ENCODE data around the gene LRRC25. TPM values are rescaled to one million over a fixed set of nuclear protein-coding genes. Genes with fewer than 3 reads are reported as not detected.
A peak's percentile ranks its signal among the peaks of the same experiment; 100 is the strongest.

LRRC25 gene
- total RNA-seq, 6 experiments from 2014 or later: not detected

DNA sequence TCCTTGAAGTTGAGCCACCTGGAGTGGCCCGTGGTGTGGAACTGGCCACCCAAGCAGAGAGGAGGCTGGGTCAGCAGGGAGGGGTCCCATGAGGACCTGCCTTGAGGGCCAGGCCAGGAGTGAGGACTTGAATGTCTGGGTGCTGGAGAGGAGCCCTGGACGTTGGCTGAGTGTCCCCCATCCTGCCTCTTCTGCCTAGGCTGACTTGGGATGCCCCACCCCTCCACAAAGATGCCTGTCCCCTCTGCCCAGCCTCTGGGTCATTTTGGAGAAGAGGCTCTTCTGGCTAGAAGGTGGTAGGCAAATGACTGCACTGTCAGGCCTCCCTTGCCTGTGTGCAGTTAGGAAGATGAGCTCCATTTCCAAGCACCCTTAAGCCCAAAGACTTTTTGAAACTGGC is 23.5 kb upstream of the LRRC25 start:
- H3K27ac Mint-ChIP-seq: peak overlapping the region; percentile 80
- H3K36me3 Mint-ChIP-seq (ENCODE audit: low read depth): no peaks in the 10 kb centered on the region
- H3K4me3 Mint-ChIP-seq: peak overlapping the region; percentile 96
- no peak for DNase-seq
- no peaks in the 10 kb centered on the region for H3K9me3 Mint-ChIP-seq
- TF ChIP-seq, protein P1, sequence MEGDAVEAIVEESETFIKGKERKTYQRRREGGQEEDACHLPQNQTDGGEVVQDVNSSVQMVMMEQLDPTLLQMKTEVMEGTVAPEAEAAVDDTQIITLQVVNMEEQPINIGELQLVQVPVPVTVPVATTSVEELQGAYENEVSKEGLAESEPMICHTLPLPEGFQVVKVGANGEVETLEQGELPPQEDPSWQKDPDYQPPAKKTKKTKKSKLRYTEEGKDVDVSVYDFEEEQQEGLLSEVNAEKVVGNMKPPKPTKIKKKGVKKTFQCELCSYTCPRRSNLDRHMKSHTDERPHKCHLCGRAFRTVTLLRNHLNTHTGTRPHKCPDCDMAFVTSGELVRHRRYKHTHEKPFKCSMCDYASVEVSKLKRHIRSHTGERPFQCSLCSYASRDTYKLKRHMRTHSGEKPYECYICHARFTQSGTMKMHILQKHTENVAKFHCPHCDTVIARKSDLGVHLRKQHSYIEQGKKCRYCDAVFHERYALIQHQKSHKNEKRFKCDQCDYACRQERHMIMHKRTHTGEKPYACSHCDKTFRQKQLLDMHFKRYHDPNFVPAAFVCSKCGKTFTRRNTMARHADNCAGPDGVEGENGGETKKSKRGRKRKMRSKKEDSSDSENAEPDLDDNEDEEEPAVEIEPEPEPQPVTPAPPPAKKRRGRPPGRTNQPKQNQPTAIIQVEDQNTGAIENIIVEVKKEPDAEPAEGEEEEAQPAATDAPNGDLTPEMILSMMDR (IDR thresholded peaks at IDR 0.05): no peak
- H3K4me1 Mint-ChIP-seq (ENCODE audit: low read depth): peaks cover 72% of the 10 kb centered on the region
- peaks cover 4% of the 10 kb centered on the region for H3K27me3 Mint-ChIP-seq (ENCODE audit: insufficient read depth)

DNA sequence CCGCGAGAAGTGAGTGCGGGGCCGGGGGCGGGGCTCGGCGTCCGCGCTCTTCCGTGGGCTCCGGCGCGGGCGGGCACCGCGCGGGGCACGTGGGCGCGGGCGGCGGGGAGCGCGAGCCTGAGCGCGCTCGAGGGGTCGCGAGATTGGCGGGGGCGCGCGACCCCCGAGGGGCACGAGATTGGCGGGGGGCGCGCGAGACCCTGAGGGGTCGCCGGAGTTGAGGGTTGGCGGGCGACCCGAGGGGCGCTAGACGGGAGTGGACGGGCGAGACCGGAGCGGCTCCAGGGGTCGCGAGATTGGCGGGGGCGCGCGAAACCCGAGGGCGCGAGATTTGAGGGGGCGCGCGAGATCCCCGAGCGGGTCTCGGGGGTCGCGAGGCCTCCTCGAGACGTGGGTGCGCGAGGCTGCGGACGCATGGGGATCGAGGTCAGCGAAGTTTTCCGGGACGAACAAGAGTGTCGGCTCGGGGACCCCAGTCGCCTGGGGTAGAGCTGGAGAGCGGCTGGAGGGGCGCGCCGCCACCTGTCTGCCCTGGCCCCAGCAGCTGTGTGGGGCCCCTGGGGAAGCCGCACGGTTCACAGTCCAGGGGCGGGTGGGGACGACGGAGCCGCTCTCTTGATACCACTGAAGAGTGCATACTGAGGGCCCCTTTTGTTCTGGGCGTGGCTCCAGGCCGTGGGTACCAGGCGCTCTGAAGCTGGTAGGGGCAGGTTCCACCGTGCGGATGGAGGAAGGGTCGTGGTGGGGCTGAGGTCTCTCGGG is 22.5 kb upstream of the LRRC25 start:
- TF ChIP-seq, protein P1 (IDR thresholded peaks at IDR 0.05): no peak; the same call in 1 of the 2 replicates
- H3K27me3 Mint-ChIP-seq (ENCODE audit: insufficient read depth): peaks cover 4% of the 10 kb centered on the region
- H3K4me1 Mint-ChIP-seq (ENCODE audit: low read depth): peaks cover 73% of the 10 kb centered on the region
- no peak for DNase-seq
- peak overlapping the region; percentile 80 for H3K27ac Mint-ChIP-seq
- H3K36me3 Mint-ChIP-seq (ENCODE audit: low read depth): no peaks in the 10 kb centered on the region
- H3K9me3 Mint-ChIP-seq: no peaks in the 10 kb centered on the region
- H3K4me3 Mint-ChIP-seq: peak overlapping the region; percentile 96

DNA sequence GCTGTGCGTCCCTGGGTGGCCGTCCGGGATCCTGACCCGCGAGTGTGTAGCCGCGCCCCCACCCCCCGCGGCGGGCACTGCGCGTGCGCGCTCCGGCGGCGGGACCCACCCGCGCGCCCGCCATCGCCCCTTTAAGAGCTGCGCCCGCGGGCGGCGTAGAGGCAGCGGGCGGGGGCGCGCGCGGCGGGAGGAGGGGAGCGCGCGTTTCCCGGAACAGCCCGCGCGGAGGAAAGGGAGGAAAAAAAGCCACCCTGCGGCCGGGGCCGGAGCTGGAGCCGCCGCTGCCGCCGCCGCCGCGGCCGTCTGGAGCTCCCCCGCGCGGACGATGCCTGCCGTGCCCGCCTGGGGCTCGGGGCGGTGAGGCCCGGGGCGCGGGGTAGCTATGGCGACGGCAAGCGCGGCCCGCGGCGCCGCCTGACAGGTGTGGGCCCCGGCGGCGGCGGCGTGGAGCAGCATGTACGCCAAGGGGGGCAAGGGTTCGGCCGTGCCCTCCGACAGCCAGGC is 21.8 kb upstream of the LRRC25 start, which contains the start of gene SSBP4:
SSBP4 (plus strand) TSS at position 204 of the 504 bp plus-strand sequence; CDS start at position 455, 251 bp downstream.
- H3K9me3 Mint-ChIP-seq: no peaks in the 10 kb centered on the region
- peak within 1 kb of the TSS; percentile 96 for H3K27ac Mint-ChIP-seq
- no peaks in the 10 kb centered on the region for H3K36me3 Mint-ChIP-seq (ENCODE audit: low read depth)
- H3K4me1 Mint-ChIP-seq (ENCODE audit: low read depth): peaks cover 79% of the 10 kb centered on the region
- TF ChIP-seq, protein P1 (IDR thresholded peaks at IDR 0.05): peak; percentile 51
- H3K27me3 Mint-ChIP-seq (ENCODE audit: insufficient read depth): peaks cover 7% of the 10 kb centered on the region
- peak within 1 kb of the TSS; percentile 96 for H3K4me3 Mint-ChIP-seq
- DNase-seq: peak; percentile 57

DNA sequence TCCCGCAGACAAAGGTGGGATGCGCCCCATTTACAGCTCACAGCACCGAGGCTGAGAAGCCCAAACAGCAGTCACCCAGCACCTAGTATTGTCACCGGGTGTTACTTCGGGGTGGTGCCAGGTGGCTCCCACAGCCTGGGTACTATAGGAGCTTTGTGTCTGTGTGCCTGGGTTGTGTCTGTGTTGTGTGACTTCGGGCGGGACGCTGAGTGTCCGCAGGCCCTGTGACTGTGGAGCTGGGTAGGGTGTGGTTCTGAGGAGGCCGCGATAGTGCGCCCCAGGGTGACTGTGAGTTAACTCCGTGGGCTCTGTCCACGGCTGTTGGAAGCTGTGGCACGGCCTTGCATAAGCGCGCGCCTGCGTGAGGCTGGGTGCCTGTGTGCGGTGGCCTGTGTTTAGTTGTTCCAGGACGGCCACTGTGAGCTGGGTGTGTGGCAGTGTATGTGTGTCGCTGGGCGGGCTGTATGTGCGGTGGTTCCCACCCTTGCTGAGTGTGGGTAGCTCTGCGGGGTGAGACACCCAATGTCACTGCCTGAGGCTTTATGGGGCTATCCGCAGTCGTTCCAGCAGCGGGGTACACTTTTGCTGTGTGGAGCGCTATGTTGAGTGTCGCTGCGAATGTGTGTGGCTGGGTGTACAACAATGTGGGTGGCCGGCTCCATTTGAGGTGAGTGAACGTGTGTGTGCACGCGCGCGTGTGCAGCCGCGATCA is 21.2 kb upstream of the LRRC25 start:
- peaks cover 9% of the 10 kb centered on the region for H3K27me3 Mint-ChIP-seq (ENCODE audit: insufficient read depth)
- H3K4me3 Mint-ChIP-seq: peak overlapping the region; percentile 80
- H3K9me3 Mint-ChIP-seq: no peaks in the 10 kb centered on the region
- peak overlapping the region; percentile 96 for H3K27ac Mint-ChIP-seq
- peak; percentile 30 for DNase-seq
- TF ChIP-seq, protein P1 (IDR thresholded peaks at IDR 0.05): no peak
- peaks cover 78% of the 10 kb centered on the region for H3K4me1 Mint-ChIP-seq (ENCODE audit: low read depth)
- no peaks in the 10 kb centered on the region for H3K36me3 Mint-ChIP-seq (ENCODE audit: low read depth)

DNA sequence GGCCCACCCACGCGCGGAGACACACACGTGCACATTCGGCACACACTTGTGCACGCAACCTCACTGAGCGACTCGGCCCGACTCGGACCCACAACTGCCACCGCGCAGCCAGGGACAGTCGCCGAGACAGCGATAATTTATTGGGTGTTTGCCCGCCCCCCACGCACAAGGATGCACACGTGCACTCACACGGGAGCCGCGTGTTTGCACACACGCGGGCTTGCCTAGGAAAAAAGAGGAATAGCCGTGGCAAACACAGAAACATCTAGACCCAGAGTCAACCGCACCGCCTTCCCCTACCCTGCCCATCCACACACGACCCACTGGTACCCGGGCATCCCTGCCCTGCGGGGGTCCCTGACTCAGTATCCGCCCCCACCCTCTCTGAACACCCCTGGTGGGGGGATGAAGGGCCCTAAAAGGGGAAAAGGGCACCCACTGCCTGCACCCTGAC is 20.6 kb upstream of the LRRC25 start:
- H3K36me3 Mint-ChIP-seq (ENCODE audit: low read depth): no peaks in the 10 kb centered on the region
- TF ChIP-seq, protein P1 (IDR thresholded peaks at IDR 0.05): no peak
- H3K9me3 Mint-ChIP-seq: no peaks in the 10 kb centered on the region
- peak overlapping the region; percentile 80 for H3K4me3 Mint-ChIP-seq
- H3K4me1 Mint-ChIP-seq (ENCODE audit: low read depth): peaks cover 75% of the 10 kb centered on the region
- DNase-seq: no peak
- peaks cover 9% of the 10 kb centered on the region for H3K27me3 Mint-ChIP-seq (ENCODE audit: insufficient read depth)
- H3K27ac Mint-ChIP-seq: peak overlapping the region; percentile 96

All from HFFc6 (cell line).